Myocyte (in vitro differentiated cells): Measurements from ENCODE around the gene WDR86. TPM values are rescaled to one million over a fixed set of nuclear protein-coding genes. Genes with fewer than 3 reads are reported as not detected.

ENCODE experiments used
- DNase-seq: peaks from one replicate; pipeline ENCODE4 v3.0.0-alpha.2; 2012; ENCODE audit warnings: low read depth
- total RNA-seq: library from RNA; depleted of rRNA; stranded (reverse); fragments of >200 nt; gene quantifications from 2 replicates; pipeline ENCODE4 v1.2.3, GENCODE V29; 2014

Gene WDR86
- total RNA-seq, 1 donor from 2014 or later = not detected

GRCh38 chr7:151392002-151392401 lies 17.8 kb downstream of the WDR86 start:
- no peak for DNase-seq

- no peak for DNase-seq
Measured at GRCh38 chr7:151391358-151391730, 18.5 kb downstream of the WDR86 start.

GRCh38 chr7:151390598-151391357 lies 19.1 kb downstream of the WDR86 start:
- no peak for DNase-seq

- DNase-seq = no peak
Measured at GRCh38 chr7:151389768-151390597, 19.9 kb downstream of the WDR86 start.

- no peak for DNase-seq
Measured at GRCh38 chr7:151389096-151389767, 20.6 kb downstream of the WDR86 start.

GRCh38 chr7:151388430-151388829 lies 21.4 kb downstream of the WDR86 start:
- no peak for DNase-seq

- no peak for DNase-seq
Measured at GRCh38 chr7:151388007-151388297, 21.9 kb downstream of the WDR86 start.

GRCh38 chr7:151387161-151388006 lies 22.5 kb downstream of the WDR86 start:
- no peak for DNase-seq

GRCh38 chr7:151386301-151387160 lies 23.3 kb downstream of the WDR86 start:
- DNase-seq = no peak

- no peak for DNase-seq
Measured at GRCh38 chr7:151385626-151386300, 24.1 kb downstream of the WDR86 start.

- no peak for DNase-seq
Measured at GRCh38 chr7:151384776-151385625, 24.8 kb downstream of the WDR86 start.

- DNase-seq = no peak
Measured at GRCh38 chr7:151384352-151384697, 25.5 kb downstream of the WDR86 start.

- no peak for DNase-seq
Measured at GRCh38 chr7:151383638-151384351, 26.0 kb downstream of the WDR86 start.

GRCh38 chr7:151382079-151382885 lies 27.6 kb downstream of the WDR86 start:
- no peak for DNase-seq

GRCh38 chr7:151381348-151382078 lies 28.3 kb downstream of the WDR86 start:
- DNase-seq = no peak

GRCh38 chr7:151381098-151381347 lies 28.8 kb downstream of the WDR86 start:
- no peak for DNase-seq
